Activated naive CD8-positive, alpha-beta T cell treated with anti-CD3 and anti-CD28 coated beads, Interleukin-2, amount 10 ng/mL, durations not matched to agents 7 days and 5 days (primary cell): ENCODE results near the gene RPEL1. TPM values are rescaled to one million over a fixed set of nuclear protein-coding genes. Genes with fewer than 3 reads are reported as not detected.

Experiments
- total RNA-seq, 2 experiments: library from RNA; stranded (reverse); gene quantifications; one replicate each; pipeline ENCODE4 v1.2.3, GENCODE V29; 2021

The RPEL1 gene
- total RNA-seq, 2 experiments from 2014 or later: not detected

Other genes with a start within 250 kb of the RPEL1 start
- 10 to 100 TPM; 68.9 to 69.4 TPM for gene NT5C2, start 52.6 kb upstream of the RPEL1 start, total RNA-seq
- gene INA, start 31.3 kb downstream of the RPEL1 start, total RNA-seq: under 1 TPM in 1 of 2 experiments, not detected in 1; 0.09 TPM
- gene PCGF6, start 105.3 kb downstream of the RPEL1 start, total RNA-seq: 10 to 100 TPM; 13.6 to 14.7 TPM
- gene TAF5, start 122.1 kb downstream of the RPEL1 start, total RNA-seq: 10 to 100 TPM; 11.6 to 12.1 TPM
- gene ATP5MK, start 150.6 kb downstream of the RPEL1 start, total RNA-seq: 100 to 1,000 TPM; 264 to 291 TPM
- 10 to 100 TPM; 45.1 to 49.9 TPM for gene PDCD11, start 150.7 kb downstream of the RPEL1 start, total RNA-seq
- 100 to 1,000 TPM; 117 to 124 TPM for gene CALHM2, start 206.5 kb downstream of the RPEL1 start, total RNA-seq
- under 1 TPM; 0.74 to 0.94 TPM for gene CALHM1, start 213.0 kb downstream of the RPEL1 start, total RNA-seq
- gene CALHM3, start 233.4 kb downstream of the RPEL1 start, total RNA-seq: under 1 TPM; 0.17 to 0.67 TPM
- 1 to 10 TPM; 1.6 to 2.0 TPM for gene NEURL1, start 247.8 kb downstream of the RPEL1 start, total RNA-seq